Measurements from ENCODE around the gene FAM149A.

The FAM149A gene

GRCh38 chr4:186166852-186167512, 62.5 kb downstream of the FAM149A start:
- H3K27me3 Mint-ChIP-seq (ENCODE audit: low read depth) = no peaks in the 10 kb centered on the region
- peaks cover 9% of the 10 kb centered on the region for H3K36me3 Mint-ChIP-seq (ENCODE audit: low read depth)
- TF ChIP-seq CTCF (IDR thresholded peaks at IDR 0.05; ENCODE audit: unreplicated experiment in 3 of 3) = no peak
- H3K9me3 Mint-ChIP-seq = no peaks in the 10 kb centered on the region
- H3K4me1 Mint-ChIP-seq = no peaks in the 10 kb centered on the region
- H3K27ac Mint-ChIP-seq = no peak overlapping the region
- no peak overlapping the region for H3K4me3 Mint-ChIP-seq

GRCh38 chr4:186167605-186168004, 63.1 kb downstream of the FAM149A start:
- Mint-ChIP-seq H3K4me1 (no peaks in the 10 kb centered on the region), H3K4me3 (no peak overlapping the region), H3K27ac (no peak overlapping the region), H3K27me3 (ENCODE audit: low read depth) (no peaks in the 10 kb centered on the region), H3K9me3 (no peaks in the 10 kb centered on the region), H3K36me3 (ENCODE audit: low read depth) (peaks cover 9% of the 10 kb centered on the region)
- TF ChIP-seq CTCF (IDR thresholded peaks at IDR 0.05; ENCODE audit: unreplicated experiment in 3 of 3) = no peak

GRCh38 chr4:186168750-186169149, 64.2 kb downstream of the FAM149A start:
- Mint-ChIP-seq H3K27ac (no peak overlapping the region), H3K27me3 (ENCODE audit: low read depth) (no peaks in the 10 kb centered on the region), H3K36me3 (ENCODE audit: low read depth) (peaks cover 9% of the 10 kb centered on the region), H3K4me3 (no peak overlapping the region), H3K4me1 (no peaks in the 10 kb centered on the region), H3K9me3 (no peaks in the 10 kb centered on the region)
- no peak for TF ChIP-seq CTCF (IDR thresholded peaks at IDR 0.05; ENCODE audit: unreplicated experiment in 3 of 3)

GRCh38 chr4:186169333-186169944, 64.9 kb downstream of the FAM149A start:
- no peak overlapping the region for H3K4me3 Mint-ChIP-seq
- H3K36me3 Mint-ChIP-seq (ENCODE audit: low read depth) = peaks cover 9% of the 10 kb centered on the region

GRCh38 chr4:186169945-186170802, 65.7 kb downstream of the FAM149A start:
- peak in 1 of 3 experiments; percentile 21 for TF ChIP-seq CTCF (IDR thresholded peaks at IDR 0.05; ENCODE audit: unreplicated experiment in 3 of 3)
- peaks cover 9% of the 10 kb centered on the region for H3K36me3 Mint-ChIP-seq (ENCODE audit: low read depth)
- no peaks in the 10 kb centered on the region for H3K9me3 Mint-ChIP-seq
- H3K27ac Mint-ChIP-seq = no peak overlapping the region
- no peak overlapping the region for H3K4me3 Mint-ChIP-seq
- no peaks in the 10 kb centered on the region for H3K27me3 Mint-ChIP-seq (ENCODE audit: low read depth)
- no peaks in the 10 kb centered on the region for H3K4me1 Mint-ChIP-seq

More at GRCh38 chr4:186169333-186169944, 64.9 kb downstream of the FAM149A start:
- Mint-ChIP-seq H3K4me1 (no peaks in the 10 kb centered on the region), H3K9me3 (no peaks in the 10 kb centered on the region), H3K27me3 (ENCODE audit: low read depth) (no peaks in the 10 kb centered on the region), H3K27ac (no peak overlapping the region)
- no peak for TF ChIP-seq CTCF (IDR thresholded peaks at IDR 0.05; ENCODE audit: unreplicated experiment in 3 of 3)

All from nephron (organoid).